ENCODE data around the gene AIF1L. TPM values are rescaled to one million over a fixed set of nuclear protein-coding genes. Genes with fewer than 3 reads are reported as not detected.

Gene AIF1L
- total and polyA plus RNA-seq, 2 donors (not counting 1 experiment from before 2014, with no cell fraction given): 2.3 to 3.3 TPM

- no peak overlapping the region for H3K4me2 ChIP-seq (ENCODE audit: extremely low read depth, insufficient read depth, low read length)
- no peak for DNase-seq (ENCODE audit: low read depth in 2 of 2)
- no peaks in the 10 kb centered on the region for H4K20me1 ChIP-seq (ENCODE audit: control insufficient read depth, extremely low read depth, insufficient read depth, low read length)
- no peaks in the 10 kb centered on the region for H3K79me2 ChIP-seq (ENCODE audit: control insufficient read depth, insufficient read depth, low read length)
- H3K4me1 ChIP-seq (ENCODE audit: control insufficient read depth, extremely low read depth, insufficient read depth, low read length): no peaks in the 10 kb centered on the region
- no peaks in the 10 kb centered on the region for H3K36me3 ChIP-seq (ENCODE audit: control insufficient read depth, insufficient read depth, low read length)
- H3K27ac ChIP-seq (ENCODE audit: insufficient read depth, low read length): no peak overlapping the region
- no peak overlapping the region for H3K4me3 ChIP-seq (replicated peaks in 1 of 4; ENCODE audit: control extremely low read depth in 1 of 4, insufficient read depth in 1 of 4, low read depth in 3 of 4, low read length in 4 of 4)
- no peak overlapping the region for H2AFZ ChIP-seq (ENCODE audit: low read length)
- TF ChIP-seq CTCF (conservative IDR thresholded peaks at IDR 0.05 in 1 of 2, IDR thresholded peaks at IDR 0.05 in 1 of 2; ENCODE audit: low read depth in 1 of 2, low read length in 2 of 2) (no peak), EZH2 (IDR thresholded peaks at IDR 0.05; ENCODE audit: low read length, missing control alignments) (no peak)
- no peak overlapping the region for H3K9ac ChIP-seq (ENCODE audit: insufficient read depth, low read length)
- peaks cover 8% of the 10 kb centered on the region for H3K27me3 ChIP-seq (ENCODE audit: control insufficient read depth, insufficient read depth, low read length)
- no peaks in the 10 kb centered on the region for H3K9me3 ChIP-seq (ENCODE audit: control insufficient read depth, insufficient read depth, low read depth, low read length)
Observed at GRCh38 chr9:131116281-131117120, 20.2 kb downstream of the AIF1L start.

GRCh38 chr9:131117121-131117761, 20.9 kb downstream of the AIF1L start:
- H3K4me1 ChIP-seq (ENCODE audit: control insufficient read depth, extremely low read depth, insufficient read depth, low read length): no peaks in the 10 kb centered on the region
- H3K27me3 ChIP-seq (ENCODE audit: control insufficient read depth, insufficient read depth, low read length): peaks cover 8% of the 10 kb centered on the region
- DNase-seq (ENCODE audit: low read depth in 2 of 2): no peak
- H3K9me3 ChIP-seq (ENCODE audit: control insufficient read depth, insufficient read depth, low read depth, low read length): no peaks in the 10 kb centered on the region
- H3K4me3 ChIP-seq (replicated peaks in 1 of 4; ENCODE audit: control extremely low read depth in 1 of 4, insufficient read depth in 1 of 4, low read depth in 3 of 4, low read length in 4 of 4): no peak overlapping the region
- no peaks in the 10 kb centered on the region for H4K20me1 ChIP-seq (ENCODE audit: control insufficient read depth, extremely low read depth, insufficient read depth, low read length)
- no peak overlapping the region for H2AFZ ChIP-seq (ENCODE audit: low read length)
- H3K4me2 ChIP-seq (ENCODE audit: extremely low read depth, insufficient read depth, low read length): no peak overlapping the region
- no peaks in the 10 kb centered on the region for H3K36me3 ChIP-seq (ENCODE audit: control insufficient read depth, insufficient read depth, low read length)
- TF ChIP-seq EZH2 (IDR thresholded peaks at IDR 0.05; ENCODE audit: low read length, missing control alignments) (no peak), CTCF (conservative IDR thresholded peaks at IDR 0.05 in 1 of 2, IDR thresholded peaks at IDR 0.05 in 1 of 2; ENCODE audit: low read depth in 1 of 2, low read length in 2 of 2) (no peak)
- H3K79me2 ChIP-seq (ENCODE audit: control insufficient read depth, insufficient read depth, low read length): no peaks in the 10 kb centered on the region
- H3K27ac ChIP-seq (ENCODE audit: insufficient read depth, low read length): no peak overlapping the region
- H3K9ac ChIP-seq (ENCODE audit: insufficient read depth, low read length): no peak overlapping the region

DNA sequence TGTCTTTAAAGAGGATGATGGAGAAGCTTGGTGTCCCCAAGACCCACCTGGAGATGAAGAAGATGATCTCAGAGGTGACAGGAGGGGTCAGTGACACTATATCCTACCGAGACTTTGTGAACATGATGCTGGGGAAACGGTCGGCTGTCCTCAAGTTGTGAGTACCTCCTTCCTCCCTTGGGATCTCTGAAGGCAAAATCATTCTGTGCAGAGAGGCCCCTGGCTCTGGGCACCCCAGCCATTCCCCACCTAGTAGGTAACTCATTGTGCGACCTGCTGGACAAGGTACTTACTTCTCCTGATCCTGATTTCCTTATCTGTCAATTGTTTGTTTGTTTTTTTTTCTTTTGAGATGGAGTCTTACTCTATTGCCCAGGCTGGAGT, 21.4 kb downstream of the AIF1L start:
- H3K4me1 ChIP-seq (ENCODE audit: control insufficient read depth, extremely low read depth, insufficient read depth, low read length): no peaks in the 10 kb centered on the region
- no peaks in the 10 kb centered on the region for H3K36me3 ChIP-seq (ENCODE audit: control insufficient read depth, insufficient read depth, low read length)
- no peak overlapping the region for H2AFZ ChIP-seq (ENCODE audit: low read length)
- H3K4me2 ChIP-seq (ENCODE audit: extremely low read depth, insufficient read depth, low read length): no peak overlapping the region
- no peaks in the 10 kb centered on the region for H4K20me1 ChIP-seq (ENCODE audit: control insufficient read depth, extremely low read depth, insufficient read depth, low read length)
- no peak overlapping the region for H3K4me3 ChIP-seq (replicated peaks in 1 of 4; ENCODE audit: control extremely low read depth in 1 of 4, insufficient read depth in 1 of 4, low read depth in 3 of 4, low read length in 4 of 4)
- H3K27me3 ChIP-seq (ENCODE audit: control insufficient read depth, insufficient read depth, low read length): peaks cover 8% of the 10 kb centered on the region
- H3K79me2 ChIP-seq (ENCODE audit: control insufficient read depth, insufficient read depth, low read length): no peaks in the 10 kb centered on the region
- H3K9me3 ChIP-seq (ENCODE audit: control insufficient read depth, insufficient read depth, low read depth, low read length): no peaks in the 10 kb centered on the region
- TF ChIP-seq CTCF (conservative IDR thresholded peaks at IDR 0.05 in 1 of 2, IDR thresholded peaks at IDR 0.05 in 1 of 2; ENCODE audit: low read depth in 1 of 2, low read length in 2 of 2) (no peak), EZH2 (IDR thresholded peaks at IDR 0.05; ENCODE audit: low read length, missing control alignments) (no peak)
- H3K27ac ChIP-seq (ENCODE audit: insufficient read depth, low read length): no peak overlapping the region
- DNase-seq (ENCODE audit: low read depth in 2 of 2): no peak
- no peak overlapping the region for H3K9ac ChIP-seq (ENCODE audit: insufficient read depth, low read length)

Measured in fibroblast of lung (primary cell).